ENCODE measurements around the gene NAGK.
"Not testable (repeated sequence)": the region's sequence is repeated elsewhere in the genome, so short reads cannot be mapped to it uniquely, and the experiment has no call there.

- TF ChIP-seq JUND (IDR thresholded peaks at IDR 0.05); CTCF (IDR thresholded peaks at IDR 0.05; ENCODE audit: low read depth, low read length, missing input control); EGR1 (IDR thresholded peaks at IDR 0.05; ENCODE audit: low read depth in 2 of 2); RAD21 (IDR thresholded peaks at IDR 0.05); REST (IDR thresholded peaks at IDR 0.05); GABPA (IDR thresholded peaks at IDR 0.05 in 1 of 2, conservative IDR thresholded peaks at IDR 0.05 in 1 of 2): not testable (repeated sequence)
Observed at GRCh38 chr2:71021394-71021793, 47.1 kb upstream of the NAGK start.
